K562 (cell line): ENCODE data around the gene STK24. TPM values are rescaled to one million over a fixed set of nuclear protein-coding genes. Genes with fewer than 3 reads are reported as not detected.

ENCODE experiments used
- CREM ChIP-seq: IDR thresholded peaks from 2 replicates; pipeline ENCODE4 v1.6.1; 2014; ENCODE audit warnings: antibody characterized with exemption, low read depth
- ERF ChIP-seq: fragments of 450-650 bp; formaldehyde crosslinking; IDR thresholded peaks from 2 replicates; pipeline ENCODE4 v1.4.0; 2020; ENCODE audit warnings: mild to moderate bottlenecking, mixed read lengths
- FOXO4 ChIP-seq: fragments of 450-650 bp; formaldehyde crosslinking; IDR thresholded peaks from 2 replicates; pipeline ENCODE4 v1.4.0; 2020; ENCODE audit warnings: mild to moderate bottlenecking, moderate library complexity
- HBP1 ChIP-seq: fragments of 450-650 bp; formaldehyde crosslinking; IDR thresholded peaks from 2 replicates; pipeline ENCODE4 v1.4.0; 2022; ENCODE audit warnings: missing genetic modification characterization
- KAT8 ChIP-seq: fragments of 450-650 bp; IDR thresholded peaks from 2 replicates; pipeline ENCODE4 v1.6.1; 2016; ENCODE audit warnings: low read depth, mild to moderate bottlenecking
- NR3C1 ChIP-seq: sonication (generic); formaldehyde crosslinking; IDR thresholded peaks from 2 replicates; pipeline ENCODE4 v1.8.1; 2022; ENCODE audit warnings: missing genetic modification reagents
- SREBF2 ChIP-seq: sonication (generic); formaldehyde crosslinking; IDR thresholded peaks from 2 replicates; pipeline ENCODE4 v1.4.0; 2020; ENCODE audit warnings: mild to moderate bottlenecking, missing genetic modification reagents
- SRSF1 ChIP-seq: fragments of 200-400 bp; formaldehyde crosslinking; IDR thresholded peaks from 2 replicates; pipeline ENCODE4 v1.6.1; 2017; ENCODE audit warnings: mild to moderate bottlenecking, low read depth, low read length, moderate library complexity
- TCF15 ChIP-seq: fragments of 250-450 bp; sonication (Bioruptor Pico); IDR thresholded peaks from 2 replicates; pipeline ENCODE4 v1.8.0; 2022; ENCODE audit warnings: moderate library complexity, mild to moderate bottlenecking, inconsistent platforms
- ZBTB17 ChIP-seq: fragments of 450-650 bp; formaldehyde crosslinking; IDR thresholded peaks from 2 replicates; pipeline ENCODE4 v1.4.0; 2020; ENCODE audit warnings: mild to moderate bottlenecking
- ZBTB43 ChIP-seq: sonication (generic); formaldehyde crosslinking; IDR thresholded peaks from 2 replicates; pipeline ENCODE4 v1.8.0; 2023; ENCODE audit warnings: mild to moderate bottlenecking, missing genetic modification reagents
- ZFP91 ChIP-seq: sonication (generic); formaldehyde crosslinking; IDR thresholded peaks from 2 replicates; pipeline ENCODE4 v1.8.0; 2022; ENCODE audit warnings: mild to moderate bottlenecking, missing genetic modification reagents
- ZNF134 ChIP-seq: fragments of 250-450 bp; sonication (Bioruptor Pico); conservative IDR thresholded peaks from 2 replicates; pipeline ENCODE4 v1.4.0; 2020
- ZNF197 ChIP-seq: fragments of 200-800 bp; sonication (Bioruptor generic); IDR thresholded peaks from 2 replicates; pipeline ENCODE4 v1.6.1; 2016; ENCODE audit warnings: low read depth, missing genetic modification characterization, missing compliant biosample characterization
- ZNF224 ChIP-seq: sonication (generic); formaldehyde crosslinking; IDR thresholded peaks from 2 replicates; pipeline ENCODE4 v1.8.0; 2022; ENCODE audit warnings: mild to moderate bottlenecking, missing genetic modification reagents
- ZNF347 ChIP-seq: fragments of 450-650 bp; formaldehyde crosslinking; IDR thresholded peaks from 2 replicates; pipeline ENCODE4 v1.4.0; 2020; ENCODE audit warnings: low read depth, mild to moderate bottlenecking, moderate library complexity
- ZNF639 ChIP-seq, 2 experiments: fragments of 200-800 bp in 1 of 2; sonication (Bioruptor generic) in 1 of 2; sonication (generic) in 1 of 2; formaldehyde crosslinking in 1 of 2; IDR thresholded peaks in 1 of 2; conservative IDR thresholded peaks in 1 of 2; 2 replicates each; pipeline versions ENCODE4 v1.5.0 to v1.6.1; 2016 to 2020; ENCODE audit warnings: missing compliant biosample characterization in 1 of 2, missing genetic modification characterization in 1 of 2, missing genetic modification reagents in 1 of 2
- ZNF696 ChIP-seq: fragments of 250-450 bp; sonication (Bioruptor Pico); conservative IDR thresholded peaks from 2 replicates; pipeline ENCODE4 v1.4.0; 2020; ENCODE audit warnings: mild to moderate bottlenecking, moderate library complexity
- ZNF764 ChIP-seq: fragments of 250-450 bp; sonication (Bioruptor Pico); IDR thresholded peaks from 2 replicates; pipeline ENCODE4 v1.4.0; 2020; ENCODE audit warnings: low read depth, mild to moderate bottlenecking, moderate library complexity
- ZNF778 ChIP-seq: fragments of 450-650 bp; formaldehyde crosslinking; IDR thresholded peaks from 2 replicates; pipeline ENCODE4 v1.4.0; 2020; ENCODE audit warnings: mild to moderate bottlenecking, moderate library complexity
- polyA plus RNA-seq, 8 experiments: library from polyadenylated mRNA; depleted of rRNA in 4 of 8; stranded (reverse) in 5 of 8; unstranded in 3 of 8; fragments of >200 nt; fragmentation: Nextera tagmentation in 2 of 8; fragmentation: Illumina TruSeq in 1 of 8; extraction: Ambion mirVana in 2 of 8; extraction: Trizol in 1 of 8; gene quantifications; 2 replicates each; pipeline versions ENCODE4 v1.2.1 to v1.2.3, GENCODE V29; 2011 to 2014; ENCODE audit warnings: inconsistent platforms in 1 of 8, missing spikeins in 1 of 8
- total RNA-seq, 7 experiments: library from RNA; depleted of rRNA in 6 of 7; stranded (reverse); fragments of >200 nt in 6 of 7; fragmentation: Illumina TruSeq in 2 of 7; extraction: Trizol in 2 of 7; gene quantifications; 2 replicates each; pipeline versions ENCODE4 v1.2.1 to v1.2.3, GENCODE V29; 2011 to 2021; ENCODE audit warnings: low replicate concordance in 1 of 7

The STK24 gene
- total and polyA plus RNA-seq, 9 of the 15 experiments (the other 6 are each of a cell fraction or from before 2014, with no cell fraction given), result 3.8 to 78.4 (median 28.2) TPM

GRCh38 chr13:98480915-98481877, 95.7 kb downstream of the STK24 start (continued):
- no peak for TF ChIP-seq ZFP91 (CRISPR knock-in tag)
- TF ChIP-seq ZNF778 (CRISPR knock-in tag), result no peak
- TF ChIP-seq CREM, result peak; percentile 72
- no peak for TF ChIP-seq ZBTB43 (CRISPR knock-in tag)
- no peak for TF ChIP-seq TCF15
- TF ChIP-seq ZNF134 (CRISPR knock-in tag), result no peak
- TF ChIP-seq ZBTB17 (CRISPR knock-in tag), result no peak; the same call in 1 of the 2 replicates
- TF ChIP-seq ZNF347, result no peak
- TF ChIP-seq FOXO4, result no peak
- no peak for TF ChIP-seq ZNF764
- TF ChIP-seq KAT8, result no peak
- no peak for TF ChIP-seq ZNF696 (CRISPR knock-in tag)
- TF ChIP-seq ZNF197 (CRISPR knock-in tag), result no peak
- TF ChIP-seq ZNF639 (CRISPR knock-in tag; conservative IDR thresholded peaks at IDR 0.05 in 1 of 2, IDR thresholded peaks at IDR 0.05 in 1 of 2), result no peak
- TF ChIP-seq SRSF1, result no peak
- no peak for TF ChIP-seq HBP1
- TF ChIP-seq SREBF2 (CRISPR knock-in tag), result no peak
- TF ChIP-seq NR3C1, result no peak
- no peak for TF ChIP-seq ERF (CRISPR knock-in tag)
- no peak for TF ChIP-seq ZNF224 (CRISPR knock-in tag)
